MM.1S (cell line): Measurements from ENCODE around the gene BTRC.

ENCODE experiments used
- DNase-seq: peaks from one replicate; pipeline ENCODE4 v3.0.0-alpha.2; 2015
- H2AFZ ChIP-seq: fragments of 300-600 bp; sonication (generic); 2 replicates; pipeline ENCODE4 v1.6.0; 2016; ENCODE audit warnings: antibody characterized with exemption, low read length
- H3F3A ChIP-seq: fragments of 300-600 bp; sonication (generic); 2 replicates; pipeline ENCODE4 v1.6.1; 2016; ENCODE audit warnings: mild to moderate bottlenecking, antibody characterized with exemption, low read length, moderate library complexity, mixed read lengths; ENCODE audit not compliant: insufficient read depth
- H3K27ac ChIP-seq: fragments of 300-600 bp; sonication (generic); 2 replicates; pipeline ENCODE4 v1.5.1; 2016; ENCODE audit warnings: mild to moderate bottlenecking, low read length
- H3K27me3 ChIP-seq: fragments of 300-600 bp; sonication (generic); replicated peaks from 2 replicates; pipeline ENCODE4 v1.6.0; 2016; ENCODE audit warnings: low read length; ENCODE audit not compliant: insufficient read depth
- H3K36me3 ChIP-seq: fragments of 300-600 bp; sonication (generic); replicated peaks from 2 replicates; pipeline ENCODE4 v1.6.1; 2016; ENCODE audit warnings: mild to moderate bottlenecking, low read length, mixed read lengths; ENCODE audit not compliant: insufficient read depth
- H3K4me1 ChIP-seq: fragments of 300-600 bp; sonication (generic); 2 replicates; pipeline ENCODE4 v1.6.1; 2016; ENCODE audit warnings: low read length, mixed read lengths
- H3K4me2 ChIP-seq: fragments of 300-600 bp; sonication (generic); 2 replicates; pipeline ENCODE4 v1.6.0; 2016; ENCODE audit warnings: low read depth, low read length
- H3K4me3 ChIP-seq: fragments of 300-600 bp; sonication (generic); 2 replicates; pipeline ENCODE4 v1.5.1; 2016; ENCODE audit warnings: low read length, mixed read lengths
- H3K79me2 ChIP-seq: fragments of 300-600 bp; sonication (generic); 2 replicates; pipeline ENCODE4 v1.6.1; 2016; ENCODE audit warnings: mixed run types, low read length, mixed read lengths
- H3K9ac ChIP-seq: fragments of 300-600 bp; sonication (generic); 2 replicates; pipeline ENCODE4 v1.6.1; 2016; ENCODE audit warnings: low read length, mixed read lengths
- H3K9me2 ChIP-seq: fragments of 300-600 bp; sonication (generic); replicated peaks from 2 replicates; pipeline ENCODE4 v1.6.1; 2016; ENCODE audit warnings: mild to moderate bottlenecking, low read length, mixed read lengths; ENCODE audit not compliant: insufficient read depth
- H3K9me3 ChIP-seq: fragments of 300-600 bp; sonication (generic); replicated peaks from 2 replicates; pipeline ENCODE4 v1.6.1; 2016; ENCODE audit warnings: mild to moderate bottlenecking, low read length, mixed read lengths; ENCODE audit not compliant: insufficient read depth
- H4K20me1 ChIP-seq: fragments of 300-600 bp; sonication (generic); 2 replicates; pipeline ENCODE4 v1.6.1; 2016; ENCODE audit warnings: mild to moderate bottlenecking, low read length, moderate library complexity, mixed read lengths; ENCODE audit not compliant: insufficient read depth
- EZH2 ChIP-seq: fragments of 300-600 bp; sonication (generic); optimal IDR thresholded peaks from 2 replicates; pipeline ENCODE3; 2017; ENCODE audit warnings: low read depth, mild to moderate bottlenecking, antibody characterized with exemption, low read length, mixed read lengths
- EZH2phosphoT487 ChIP-seq: fragments of 300-600 bp; sonication (generic); IDR thresholded peaks from 2 replicates; pipeline ENCODE4 v1.6.1; 2018; ENCODE audit warnings: antibody characterized with exemption, low read length
- TF ChIP-seq, protein P1 (sequence below): fragments of 300-600 bp; sonication (generic); IDR thresholded peaks from 2 replicates; pipeline ENCODE4 v1.5.1; 2016; ENCODE audit warnings: antibody characterized with exemption, low read length, mixed read lengths

The BTRC gene

GRCh38 chr10:101565370-101565900, 211.5 kb downstream of the BTRC start:
- TF ChIP-seq EZH2phosphoT487 (no peak), EZH2 (no peak)
- TF ChIP-seq, protein P1, sequence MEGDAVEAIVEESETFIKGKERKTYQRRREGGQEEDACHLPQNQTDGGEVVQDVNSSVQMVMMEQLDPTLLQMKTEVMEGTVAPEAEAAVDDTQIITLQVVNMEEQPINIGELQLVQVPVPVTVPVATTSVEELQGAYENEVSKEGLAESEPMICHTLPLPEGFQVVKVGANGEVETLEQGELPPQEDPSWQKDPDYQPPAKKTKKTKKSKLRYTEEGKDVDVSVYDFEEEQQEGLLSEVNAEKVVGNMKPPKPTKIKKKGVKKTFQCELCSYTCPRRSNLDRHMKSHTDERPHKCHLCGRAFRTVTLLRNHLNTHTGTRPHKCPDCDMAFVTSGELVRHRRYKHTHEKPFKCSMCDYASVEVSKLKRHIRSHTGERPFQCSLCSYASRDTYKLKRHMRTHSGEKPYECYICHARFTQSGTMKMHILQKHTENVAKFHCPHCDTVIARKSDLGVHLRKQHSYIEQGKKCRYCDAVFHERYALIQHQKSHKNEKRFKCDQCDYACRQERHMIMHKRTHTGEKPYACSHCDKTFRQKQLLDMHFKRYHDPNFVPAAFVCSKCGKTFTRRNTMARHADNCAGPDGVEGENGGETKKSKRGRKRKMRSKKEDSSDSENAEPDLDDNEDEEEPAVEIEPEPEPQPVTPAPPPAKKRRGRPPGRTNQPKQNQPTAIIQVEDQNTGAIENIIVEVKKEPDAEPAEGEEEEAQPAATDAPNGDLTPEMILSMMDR = no peak
- no peak overlapping the region for H3K4me2 ChIP-seq
- no peaks in the 10 kb centered on the region for H3K36me3 ChIP-seq
- no peaks in the 10 kb centered on the region for H3K79me2 ChIP-seq
- no peak overlapping the region for H3K27ac ChIP-seq
- no peak for DNase-seq
- no peaks in the 10 kb centered on the region for H3K9me2 ChIP-seq
- H3K4me1 ChIP-seq = no peaks in the 10 kb centered on the region
- no peak overlapping the region for H3K9ac ChIP-seq
- H2AFZ ChIP-seq = no peak overlapping the region
- peaks cover 3% of the 10 kb centered on the region; the same call in 1 of the 2 replicates for H3K27me3 ChIP-seq
- no peaks in the 10 kb centered on the region for H4K20me1 ChIP-seq
- H3K4me3 ChIP-seq = no peak overlapping the region
- no peaks in the 10 kb centered on the region for H3K9me3 ChIP-seq
- H3F3A ChIP-seq = no peaks in the 10 kb centered on the region

GRCh38 chr10:101565936-101566332, 212.0 kb downstream of the BTRC start:
- Histone ChIP-seq H4K20me1 (no peaks in the 10 kb centered on the region), H3K9me2 (no peaks in the 10 kb centered on the region), H3K4me2 (no peak overlapping the region), H3K27me3 (peaks cover 3% of the 10 kb centered on the region; the same call in 1 of the 2 replicates), H3K9me3 (no peaks in the 10 kb centered on the region), H3K27ac (no peak overlapping the region), H3K4me1 (no peaks in the 10 kb centered on the region), H3K9ac (no peak overlapping the region), H3K36me3 (no peaks in the 10 kb centered on the region), H3F3A (no peaks in the 10 kb centered on the region), H3K4me3 (no peak overlapping the region), H2AFZ (no peak overlapping the region), H3K79me2 (no peaks in the 10 kb centered on the region)
- TF ChIP-seq, protein P1 = no peak
- no peak for DNase-seq

DNA sequence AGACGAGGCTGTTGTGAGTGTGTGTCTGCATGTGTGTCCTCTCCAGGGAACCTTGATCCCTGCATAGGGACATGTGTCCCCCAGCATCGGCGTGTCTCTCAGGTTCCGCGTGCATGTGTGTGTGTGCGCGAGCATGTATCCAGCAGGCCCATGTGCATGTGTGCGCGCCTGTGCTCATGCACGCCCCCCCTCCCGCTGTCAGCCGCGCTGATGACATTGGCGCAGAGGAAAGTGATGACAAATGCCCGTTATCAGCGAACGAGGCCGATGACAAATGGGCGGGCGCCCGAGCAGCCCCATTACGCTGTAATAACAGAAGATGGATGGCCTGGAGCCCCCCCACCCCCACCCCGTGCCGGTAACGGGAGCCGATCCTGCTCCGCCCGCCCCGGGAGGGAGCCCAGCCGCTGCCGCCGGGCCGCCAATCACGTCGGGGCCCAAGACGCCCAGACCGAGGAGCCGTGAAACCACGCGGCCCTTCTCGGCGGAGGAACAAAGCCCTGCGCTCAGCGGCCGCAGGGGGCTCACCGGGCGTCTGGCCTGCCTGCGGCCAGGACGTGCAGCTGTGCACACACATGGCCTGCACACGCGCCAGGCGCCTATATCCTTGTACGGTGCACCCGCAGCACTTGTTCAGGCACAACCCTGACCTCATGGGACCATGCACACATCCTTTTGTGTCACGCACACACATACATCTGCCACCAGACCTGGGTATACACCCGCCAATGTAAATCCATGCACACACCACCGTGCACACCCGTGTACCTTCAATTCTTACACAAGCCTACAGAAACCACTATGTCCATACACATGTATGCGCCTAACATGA, 212.6 kb downstream of the BTRC start:
- no peak overlapping the region for H3K4me3 ChIP-seq

More for the DNA sequence above, 212.6 kb downstream of the BTRC start:
- Histone ChIP-seq H3K27me3 (peaks cover 3% of the 10 kb centered on the region; the same call in 1 of the 2 replicates), H3K4me2 (no peak overlapping the region), H3K4me1 (no peaks in the 10 kb centered on the region), H3K79me2 (no peaks in the 10 kb centered on the region), H3F3A (no peaks in the 10 kb centered on the region), H3K9ac (no peak overlapping the region), H2AFZ (no peak overlapping the region), H3K36me3 (no peaks in the 10 kb centered on the region), H3K27ac (no peak overlapping the region), H3K9me3 (no peaks in the 10 kb centered on the region), H4K20me1 (no peaks in the 10 kb centered on the region), H3K9me2 (no peaks in the 10 kb centered on the region)
- TF ChIP-seq EZH2 (no peak), EZH2phosphoT487 (no peak)
- TF ChIP-seq, protein P1 = no peak
- no peak for DNase-seq
